HEK293 (cell line): ENCODE results near the gene GAS1.

Experiments used
- CTCF ChIA-PET: fragments of 350-600 bp; formaldehyde crosslinking; extraction: SDS; loops from one replicate; lab custom pipeline; 2021; ENCODE audit warnings: antibody characterized with exemption; lab: Yijun Ruan, JAX
- POLR2A ChIA-PET: fragments of 300-600 bp; formaldehyde crosslinking; extraction: SDS; loops from one replicate; lab custom pipeline; 2020; ENCODE audit warnings: antibody characterized with exemption, inconsistent platforms; lab: Yijun Ruan, JAX
- H3K27ac ChIP-seq: fragments of 200-500 bp; sonication (Bioruptor generic); 2 replicates; pipeline ENCODE4 v1.5.1; 2014; ENCODE audit warnings: low read depth, low read length, control low read depth, inconsistent platforms; ENCODE audit errors: extremely low read depth
- H3K36me3 ChIP-seq, 2 experiments: fragments of 200-500 bp in 1 of 2; sonication (Bioruptor generic) in 1 of 2; 1 replicate in 1 of 2; 2 replicates in 1 of 2; pipeline ENCODE4 v1.5.1; 2014 to 2017; ENCODE audit warnings: inconsistent platforms in 2 of 2, low read length in 2 of 2; ENCODE audit not compliant: control insufficient read depth in 2 of 2, insufficient read depth in 1 of 2
- H3K4me1 ChIP-seq: fragments of 200-500 bp; sonication (Bioruptor generic); 2 replicates; pipeline ENCODE4 v1.5.1; 2014; ENCODE audit warnings: mild to moderate bottlenecking, low read length, inconsistent platforms; ENCODE audit not compliant: control insufficient read depth, insufficient read depth
- H3K4me3 ChIP-seq: 2 replicates; pipeline ENCODE4 v1.5.1; 2011; ENCODE audit warnings: low read depth, mild to moderate bottlenecking, control low read depth, low read length, moderate library complexity
- H3K9me3 ChIP-seq: fragments of 200-500 bp; sonication (Bioruptor generic); 2 replicates; pipeline ENCODE4 v1.5.1; 2014; ENCODE audit warnings: low read depth, low read length, inconsistent platforms; ENCODE audit not compliant: control insufficient read depth, insufficient read depth
- GFI1B ChIP-seq: fragments of 450-650 bp; formaldehyde crosslinking; IDR thresholded peaks from 2 replicates; pipeline ENCODE4 v1.5.1; 2016; ENCODE audit warnings: missing biosample characterization, missing genetic modification characterization
- GLI4 ChIP-seq: fragments of 450-650 bp; formaldehyde crosslinking; IDR thresholded peaks from 2 replicates; pipeline ENCODE4 v1.5.1; 2016; ENCODE audit warnings: missing biosample characterization, missing genetic modification characterization
- GLIS2 ChIP-seq: fragments of 450-650 bp; formaldehyde crosslinking; IDR thresholded peaks from 2 replicates; pipeline ENCODE4 v1.5.1; 2016; ENCODE audit warnings: missing biosample characterization, missing genetic modification characterization
- HOXA7 ChIP-seq: sonication (generic); formaldehyde crosslinking; IDR thresholded peaks from 2 replicates; pipeline ENCODE4 v1.8.1; 2022; ENCODE audit warnings: missing genetic modification reagents, borderline replicate concordance
- MZF1 ChIP-seq: fragments of 450-650 bp; formaldehyde crosslinking; IDR thresholded peaks from 2 replicates; pipeline ENCODE4 v1.5.1; 2017; ENCODE audit warnings: missing biosample characterization, missing genetic modification characterization, borderline replicate concordance
- OVOL3 ChIP-seq: fragments of 450-650 bp; formaldehyde crosslinking; IDR thresholded peaks from 2 replicates; pipeline ENCODE4 v1.5.1; 2016; ENCODE audit warnings: missing biosample characterization, missing genetic modification characterization
- PRDM1 ChIP-seq: fragments of 450-650 bp; formaldehyde crosslinking; IDR thresholded peaks from 2 replicates; pipeline ENCODE4; 2016; ENCODE audit warnings: missing biosample characterization, missing genetic modification characterization
- PRDM6 ChIP-seq: fragments of 450-650 bp; formaldehyde crosslinking; IDR thresholded peaks from 2 replicates; pipeline ENCODE4 v1.5.1; 2017; ENCODE audit warnings: missing biosample characterization, missing genetic modification characterization
- SCRT1 ChIP-seq: fragments of 450-650 bp; formaldehyde crosslinking; IDR thresholded peaks from 2 replicates; pipeline ENCODE4 v1.5.1; 2016; ENCODE audit warnings: missing biosample characterization, missing genetic modification characterization, borderline replicate concordance
- SP2 ChIP-seq: fragments of 450-650 bp; formaldehyde crosslinking; IDR thresholded peaks from 2 replicates; pipeline ENCODE4 v1.5.1; 2016; ENCODE audit warnings: missing biosample characterization, missing genetic modification characterization
- TRIM28 ChIP-seq: IDR thresholded peaks from 2 replicates; pipeline ENCODE4 v1.6.1; 2011; ENCODE audit warnings: low read length, control low read depth, borderline replicate concordance
- ZBTB21 ChIP-seq: fragments of 450-650 bp; formaldehyde crosslinking; IDR thresholded peaks from 2 replicates; pipeline ENCODE4 v1.5.1; 2017; ENCODE audit warnings: missing biosample characterization, missing genetic modification characterization
- ZBTB6 ChIP-seq: fragments of 450-650 bp; formaldehyde crosslinking; IDR thresholded peaks from 2 replicates; pipeline ENCODE4 v1.5.1; 2017; ENCODE audit warnings: missing biosample characterization, missing genetic modification characterization
- ZFP3 ChIP-seq: fragments of 450-650 bp; formaldehyde crosslinking; IDR thresholded peaks from 2 replicates; pipeline ENCODE4 v1.5.1; 2016; ENCODE audit warnings: low read depth, missing biosample characterization, missing genetic modification characterization
- ZNF146 ChIP-seq: fragments of 450-650 bp; formaldehyde crosslinking; IDR thresholded peaks from 2 replicates; pipeline ENCODE4 v1.5.1; 2016; ENCODE audit warnings: missing biosample characterization, missing genetic modification characterization
- ZNF184 ChIP-seq: fragments of 450-650 bp; IDR thresholded peaks from 2 replicates; pipeline ENCODE4 v1.5.1; 2018; ENCODE audit warnings: missing biosample characterization, mild to moderate bottlenecking, missing genetic modification characterization
- ZNF292 ChIP-seq: fragments of 450-650 bp; formaldehyde crosslinking; IDR thresholded peaks from 2 replicates; pipeline ENCODE4 v1.5.1; 2016; ENCODE audit warnings: low read depth, missing biosample characterization, missing genetic modification characterization, borderline replicate concordance
- ZNF404 ChIP-seq: fragments of 450-650 bp; formaldehyde crosslinking; IDR thresholded peaks from 2 replicates; pipeline ENCODE4 v1.5.1; 2017; ENCODE audit warnings: missing biosample characterization, missing genetic modification characterization
- ZNF555 ChIP-seq: fragments of 450-650 bp; formaldehyde crosslinking; conservative IDR thresholded peaks from 2 replicates; pipeline ENCODE4 v1.5.1; 2017; ENCODE audit warnings: missing biosample characterization, mild to moderate bottlenecking, missing genetic modification characterization, inconsistent platforms
- ZNF561 ChIP-seq: fragments of 450-650 bp; IDR thresholded peaks from 2 replicates; pipeline ENCODE4 v1.5.1; 2018; ENCODE audit warnings: missing biosample characterization, missing genetic modification characterization, borderline replicate concordance
- ZNF580 ChIP-seq: fragments of 450-650 bp; formaldehyde crosslinking; IDR thresholded peaks from 2 replicates; pipeline ENCODE4 v1.5.1; 2016; ENCODE audit warnings: missing biosample characterization, missing genetic modification characterization
- ZNF664 ChIP-seq: fragments of 450-650 bp; formaldehyde crosslinking; IDR thresholded peaks from 2 replicates; pipeline ENCODE4 v1.5.1; 2016; ENCODE audit warnings: missing biosample characterization, missing genetic modification characterization
- ZNF707 ChIP-seq: fragments of 450-650 bp; formaldehyde crosslinking; IDR thresholded peaks from 2 replicates; pipeline ENCODE4 v1.5.1; 2016; ENCODE audit warnings: missing biosample characterization, missing genetic modification characterization

The GAS1 gene

GRCh38 chr9:86993830-86994229 is 46.5 kb upstream of the GAS1 start:
- TF ChIP-seq ZNF580 (tag by site-specific recombination): peak; percentile 62; the same call in 1 of the 2 replicates
- TF ChIP-seq ZNF707 (tag by site-specific recombination): no peak
- peak; percentile 96 for TF ChIP-seq ZNF146
- no peaks in the 10 kb centered on the region for H3K9me3 ChIP-seq
- H3K36me3 ChIP-seq: no peaks in the 10 kb centered on the region
- ChIA-PET CTCF (no interaction called here), POLR2A (no interaction called here)
- H3K4me3 ChIP-seq: no peak overlapping the region
- H3K4me1 ChIP-seq: peaks cover 5% of the 10 kb centered on the region
- no peak overlapping the region for H3K27ac ChIP-seq

GRCh38 chr9:86991077-86991476 is 43.8 kb upstream of the GAS1 start:
- TF ChIP-seq ZNF561 (tag by site-specific recombination) (no peak), ZNF184 (0 out of 2 replicates have a peak, but pooled peaks have one; percentile 43), SP2 (tag by site-specific recombination) (no peak), GFI1B (tag by site-specific recombination) (no peak), TRIM28 (no peak), SCRT1 (tag by site-specific recombination) (no peak), ZNF664 (tag by site-specific recombination) (no peak), ZBTB6 (tag by site-specific recombination) (no peak), PRDM1 (tag by site-specific recombination) (peak; percentile 73), ZNF292 (tag by site-specific recombination) (no peak), ZNF555 (tag by site-specific recombination) (no peak)
- no peaks in the 10 kb centered on the region for H3K9me3 ChIP-seq
- ChIA-PET CTCF (no interaction called here), POLR2A (no interaction called here)
- H3K4me1 ChIP-seq: peaks cover 5% of the 10 kb centered on the region
- H3K4me3 ChIP-seq: no peak overlapping the region
- no peak overlapping the region for H3K27ac ChIP-seq
- H3K36me3 ChIP-seq: no peaks in the 10 kb centered on the region

- Histone ChIP-seq H3K36me3 (no peaks in the 10 kb centered on the region), H3K4me3 (no peak overlapping the region), H3K27ac (no peak overlapping the region), H3K9me3 (no peaks in the 10 kb centered on the region), H3K4me1 (peaks cover 5% of the 10 kb centered on the region)
- TF ChIP-seq GLI4 (tag by site-specific recombination): no peak
- TF ChIP-seq ZBTB21 (tag by site-specific recombination): no peak
- no peak for TF ChIP-seq MZF1 (tag by site-specific recombination)
- TF ChIP-seq ZFP3 (tag by site-specific recombination): no peak
- no peak for TF ChIP-seq GLIS2
- TF ChIP-seq OVOL3 (tag by site-specific recombination): no peak
- no peak for TF ChIP-seq PRDM6 (tag by site-specific recombination)
- TF ChIP-seq ZNF404: no peak
- no peak for TF ChIP-seq ZNF561 (tag by site-specific recombination)
- TF ChIP-seq HOXA7: no peak
- ChIA-PET POLR2A (no interaction called here), CTCF (no interaction called here)
These were observed 43.0 kb upstream of the GAS1 start for GRCh38 chr9:86990290-86990689.
